ENCODE data around the gene ARID3C.

- TF ChIP-seq CTCF (conservative IDR thresholded peaks at IDR 0.05; ENCODE audit: low read length) (no peak), EZH2phosphoT487 (IDR thresholded peaks at IDR 0.05; ENCODE audit: borderline replicate concordance) (no peak)
Measured at GRCh38 chr9:34654323-34655051, 25.6 kb upstream of the ARID3C start.

Data from Loucy (cell line).